Endothelial cell (in vitro differentiated cells): ENCODE measurements around the gene NRXN2. TPM values are rescaled to one million over a fixed set of nuclear protein-coding genes. Genes with fewer than 3 reads are reported as not detected.

Experiments used
- DNase-seq: peaks from one replicate; pipeline ENCODE4 v3.0.0; 2021; ENCODE audit warnings: low spot score
- H3K27ac Mint-ChIP-seq: one replicate; pipeline ENCODE4 v1.8.0; 2021; ENCODE audit warnings: mixed read lengths, inconsistent platforms; ENCODE audit not compliant: unreplicated experiment
- H3K27me3 Mint-ChIP-seq: one replicate; pipeline ENCODE4 v1.8.0; 2021; ENCODE audit warnings: mild to moderate bottlenecking, moderate library complexity, mixed read lengths, inconsistent platforms; ENCODE audit not compliant: unreplicated experiment
- H3K36me3 Mint-ChIP-seq: one replicate; pipeline ENCODE4 v1.8.0; 2021; ENCODE audit warnings: mild to moderate bottlenecking, low read depth, mixed read lengths, inconsistent platforms; ENCODE audit not compliant: unreplicated experiment
- H3K4me1 Mint-ChIP-seq: one replicate; pipeline ENCODE4 v1.8.0; 2021; ENCODE audit warnings: mild to moderate bottlenecking, mixed read lengths, inconsistent platforms; ENCODE audit not compliant: unreplicated experiment
- H3K4me3 Mint-ChIP-seq: one replicate; pipeline ENCODE4 v1.8.0; 2021; ENCODE audit warnings: mild to moderate bottlenecking, mixed read lengths, inconsistent platforms; ENCODE audit not compliant: unreplicated experiment
- H3K9me3 Mint-ChIP-seq: one replicate; pipeline ENCODE4 v1.8.0; 2021; ENCODE audit warnings: mixed read lengths, inconsistent platforms; ENCODE audit not compliant: unreplicated experiment
- total RNA-seq: library from RNA; stranded (reverse); fragmentation: NEBNext Ultra II Directional; extraction: Animal tissue kit (Norgen Biotek cat#: 25700); gene quantifications from one replicate; pipeline ENCODE4 v1.2.1, GENCODE V29; 2021; ENCODE audit not compliant: unreplicated experiment
- TF ChIP-seq, protein P1 (sequence below): fragments of 200-600 bp; sonication (generic); IDR thresholded peaks from one replicate; pipeline ENCODE4 v1.5.0; 2021; ENCODE audit warnings: antibody characterized with exemption; ENCODE audit not compliant: unreplicated experiment

Gene NRXN2
- total RNA-seq, 1 donor from 2014 or later, result 11.5 TPM

DNA sequence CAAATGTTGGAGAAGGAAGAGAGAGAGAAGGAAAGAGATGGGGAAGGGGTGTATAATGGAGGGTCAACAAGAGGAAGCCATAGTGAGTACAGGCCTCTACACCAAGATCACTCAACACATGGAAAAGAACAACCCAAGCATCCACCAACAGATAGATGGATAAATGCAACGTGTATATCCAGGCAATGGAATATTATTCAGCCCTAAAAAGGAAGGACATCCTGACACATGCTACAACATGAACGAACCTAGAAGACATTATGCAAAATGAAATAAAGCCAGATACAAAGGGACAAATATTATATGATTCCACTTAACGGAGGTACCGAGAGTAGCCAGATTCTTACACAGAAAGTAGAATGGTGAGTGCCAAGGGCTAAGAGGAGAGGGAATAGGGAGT, 59.3 kb downstream of the NRXN2 start:
- TF ChIP-seq, protein P1, sequence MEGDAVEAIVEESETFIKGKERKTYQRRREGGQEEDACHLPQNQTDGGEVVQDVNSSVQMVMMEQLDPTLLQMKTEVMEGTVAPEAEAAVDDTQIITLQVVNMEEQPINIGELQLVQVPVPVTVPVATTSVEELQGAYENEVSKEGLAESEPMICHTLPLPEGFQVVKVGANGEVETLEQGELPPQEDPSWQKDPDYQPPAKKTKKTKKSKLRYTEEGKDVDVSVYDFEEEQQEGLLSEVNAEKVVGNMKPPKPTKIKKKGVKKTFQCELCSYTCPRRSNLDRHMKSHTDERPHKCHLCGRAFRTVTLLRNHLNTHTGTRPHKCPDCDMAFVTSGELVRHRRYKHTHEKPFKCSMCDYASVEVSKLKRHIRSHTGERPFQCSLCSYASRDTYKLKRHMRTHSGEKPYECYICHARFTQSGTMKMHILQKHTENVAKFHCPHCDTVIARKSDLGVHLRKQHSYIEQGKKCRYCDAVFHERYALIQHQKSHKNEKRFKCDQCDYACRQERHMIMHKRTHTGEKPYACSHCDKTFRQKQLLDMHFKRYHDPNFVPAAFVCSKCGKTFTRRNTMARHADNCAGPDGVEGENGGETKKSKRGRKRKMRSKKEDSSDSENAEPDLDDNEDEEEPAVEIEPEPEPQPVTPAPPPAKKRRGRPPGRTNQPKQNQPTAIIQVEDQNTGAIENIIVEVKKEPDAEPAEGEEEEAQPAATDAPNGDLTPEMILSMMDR, result no peak
- H3K4me3 Mint-ChIP-seq, result no peak overlapping the region
- H3K9me3 Mint-ChIP-seq, result no peaks in the 10 kb centered on the region

DNA sequence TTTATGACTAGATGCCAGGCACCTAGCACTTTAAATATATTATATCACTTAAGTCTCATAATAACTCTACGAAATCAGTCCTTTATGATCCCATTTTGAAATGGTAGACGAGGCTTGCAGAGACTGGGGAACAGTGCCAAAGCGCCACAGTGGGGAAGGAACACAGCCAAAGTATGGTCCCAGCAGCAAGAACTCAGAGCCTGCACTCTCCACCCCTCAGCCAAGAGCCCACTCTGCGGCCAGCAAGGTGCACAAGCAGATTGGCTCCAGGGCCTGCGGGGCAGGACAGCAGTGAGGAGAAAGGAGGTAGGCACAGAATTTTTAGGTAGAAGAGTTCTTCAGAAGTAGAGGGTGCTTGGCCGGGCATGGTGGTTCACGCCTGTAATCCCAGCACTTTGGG, 61.4 kb downstream of the NRXN2 start:
- H3K27me3 Mint-ChIP-seq, result peaks cover 5% of the 10 kb centered on the region
- no peaks in the 10 kb centered on the region for H3K4me1 Mint-ChIP-seq
- DNase-seq, result no peak
- no peak overlapping the region for H3K27ac Mint-ChIP-seq
- H3K36me3 Mint-ChIP-seq, result peaks cover 5% of the 10 kb centered on the region
- TF ChIP-seq, protein P1, result no peak
- no peak overlapping the region for H3K4me3 Mint-ChIP-seq
- no peaks in the 10 kb centered on the region for H3K9me3 Mint-ChIP-seq

More for the DNA sequence above, 59.3 kb downstream of the NRXN2 start:
- no peaks in the 10 kb centered on the region for H3K4me1 Mint-ChIP-seq
- H3K36me3 Mint-ChIP-seq, result peaks cover 10% of the 10 kb centered on the region
- no peak for DNase-seq
- H3K27ac Mint-ChIP-seq, result no peak overlapping the region
- peaks cover 2% of the 10 kb centered on the region for H3K27me3 Mint-ChIP-seq

DNA sequence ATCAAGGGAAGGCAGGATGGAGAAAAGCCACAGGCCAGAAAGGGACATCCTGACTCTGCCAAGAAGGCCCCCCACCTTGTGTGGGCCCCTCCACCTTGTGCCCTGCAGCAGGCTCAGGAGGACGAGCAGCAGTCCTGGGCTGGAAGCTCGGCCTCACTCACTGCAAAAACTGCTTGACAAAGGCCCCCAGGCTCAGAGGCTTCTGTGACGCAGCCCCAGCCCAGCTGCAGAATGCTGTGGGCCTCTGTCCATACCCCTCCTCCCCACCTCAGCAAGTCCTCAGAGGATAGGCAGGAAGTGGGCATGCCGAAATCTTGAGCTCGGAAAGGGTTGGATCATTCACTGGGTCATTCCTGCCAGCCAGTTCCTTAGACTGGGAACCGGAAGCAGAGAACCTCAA, 61.9 kb downstream of the NRXN2 start:
- H3K4me1 Mint-ChIP-seq, result no peaks in the 10 kb centered on the region
- peaks cover 5% of the 10 kb centered on the region for H3K36me3 Mint-ChIP-seq
- TF ChIP-seq, protein P1, result no peak
- no peak overlapping the region for H3K4me3 Mint-ChIP-seq
- DNase-seq, result no peak
- no peak overlapping the region for H3K27ac Mint-ChIP-seq
- H3K9me3 Mint-ChIP-seq, result no peaks in the 10 kb centered on the region
- H3K27me3 Mint-ChIP-seq, result peaks cover 5% of the 10 kb centered on the region

DNA sequence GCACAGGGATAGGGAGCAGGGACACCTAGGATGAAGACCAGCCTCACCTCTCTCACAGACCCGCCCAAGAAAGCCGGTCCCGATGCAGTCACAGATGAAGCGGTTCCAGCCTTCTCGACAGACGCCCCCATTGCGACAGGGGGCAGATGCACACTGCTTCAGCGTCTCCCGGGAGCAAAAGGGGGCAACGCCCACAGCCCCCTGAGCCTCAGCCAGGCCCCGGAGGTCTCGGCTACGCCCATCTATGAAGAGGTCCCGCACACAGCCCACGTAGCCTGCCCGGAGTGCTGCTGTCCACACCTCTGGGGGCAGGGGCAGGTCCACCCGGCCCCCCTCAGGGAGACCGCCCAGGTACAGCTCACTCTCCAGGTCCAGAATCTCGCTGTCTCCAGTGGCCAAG, 62.3 kb downstream of the NRXN2 start:
- H3K4me1 Mint-ChIP-seq, result no peaks in the 10 kb centered on the region
- H3K27me3 Mint-ChIP-seq, result peaks cover 5% of the 10 kb centered on the region
- no peak overlapping the region for H3K27ac Mint-ChIP-seq
- no peaks in the 10 kb centered on the region for H3K9me3 Mint-ChIP-seq
- peaks cover 5% of the 10 kb centered on the region for H3K36me3 Mint-ChIP-seq
- DNase-seq, result no peak
- TF ChIP-seq, protein P1, result no peak
- no peak overlapping the region for H3K4me3 Mint-ChIP-seq

DNA sequence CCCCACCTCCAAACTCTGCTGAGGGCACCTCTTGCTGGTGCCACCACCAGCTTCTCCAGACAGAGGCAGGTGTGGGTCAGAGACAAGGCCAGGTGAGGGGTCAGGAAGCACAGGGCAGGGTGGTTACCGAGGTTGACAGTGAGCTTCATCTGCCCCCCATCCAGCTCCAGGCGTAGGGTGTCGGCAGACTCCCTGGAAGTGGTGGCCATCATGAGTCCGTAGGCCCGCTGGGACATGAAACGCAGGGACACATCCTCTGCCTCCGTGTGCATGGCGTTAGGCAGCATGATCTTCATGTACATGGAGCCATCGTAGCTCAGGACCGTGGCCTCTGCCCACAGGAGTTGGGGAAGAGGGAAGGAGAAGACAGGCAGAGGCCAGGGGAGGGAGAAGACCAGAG, 62.8 kb downstream of the NRXN2 start:
- Mint-ChIP-seq H3K27ac (no peak overlapping the region), H3K4me1 (no peaks in the 10 kb centered on the region), H3K27me3 (peaks cover 5% of the 10 kb centered on the region), H3K4me3 (no peak overlapping the region), H3K36me3 (peaks cover 5% of the 10 kb centered on the region), H3K9me3 (no peaks in the 10 kb centered on the region)
- no peak for DNase-seq
- TF ChIP-seq, protein P1, result no peak
